ENCODE results near the gene ARIH2. TPM values are rescaled to one million over a fixed set of nuclear protein-coding genes. Genes with fewer than 3 reads are reported as not detected.

Gene ARIH2
- total RNA-seq, 2 experiments from 2014 or later = 105 to 112 TPM

Small RNAs within 50 kb of the gene (microRNA-seq; reads per million reads assigned to microRNA genes)
- gene MIR191 (ENCODE audit: borderline replicate concordance) (8,233 reads per million, percentile 96 among the genes with 10 or more reads in this experiment), gene MIR425 (ENCODE audit: borderline replicate concordance) (4,345 reads per million, percentile 94 among the genes with 10 or more reads in this experiment)

Other genes starting within 250 kb of the ARIH2 start
- gene NCKIPSD, start 232.9 kb upstream of the ARIH2 start, total RNA-seq = 10 to 100 TPM; 61.0 to 67.3 TPM
- gene IP6K2, start 201.6 kb upstream of the ARIH2 start, total RNA-seq = 10 to 100 TPM; 39.4 to 48.3 TPM
- gene PRKAR2A, start 71.0 kb upstream of the ARIH2 start, total RNA-seq = 10 to 100 TPM; 28.7 to 35.2 TPM
- gene SLC25A20, start 20.0 kb upstream of the ARIH2 start, total RNA-seq = 10 to 100 TPM; 15.8 to 18.5 TPM
- 10 to 100 TPM; 25.7 to 30.4 TPM for gene P4HTM, start 71.4 kb downstream of the ARIH2 start, total RNA-seq
- gene WDR6, start 88.5 kb downstream of the ARIH2 start, total RNA-seq = 100 to 1,000 TPM; 109 to 127 TPM
- gene DALRD3, start 99.7 kb downstream of the ARIH2 start, total RNA-seq = 10 to 100 TPM; 25.8 to 26.0 TPM
- gene NDUFAF3, start 103.3 kb downstream of the ARIH2 start, total RNA-seq = 100 to 1,000 TPM in 1 of 2 experiments, 10 to 100 TPM in 1; 90.8 to 108 TPM
- gene IMPDH2, start 110.6 kb downstream of the ARIH2 start, total RNA-seq = 100 to 1,000 TPM; 504 to 515 TPM
- gene QRICH1, start 175.2 kb downstream of the ARIH2 start, total RNA-seq = 100 to 1,000 TPM; 119 to 171 TPM
- 100 to 1,000 TPM; 240 to 342 TPM for gene QARS1, start 185.9 kb downstream of the ARIH2 start, total RNA-seq
- gene USP19, start 202.0 kb downstream of the ARIH2 start, total RNA-seq = 10 to 100 TPM; 45.2 to 45.9 TPM
- under 1 TPM in 1 of 2 experiments, not detected in 1; 0.71 TPM for gene LAMB2, start 214.2 kb downstream of the ARIH2 start, total RNA-seq
- 10 to 100 TPM; 19.5 to 22.2 TPM for gene CCDC71, start 247.5 kb downstream of the ARIH2 start, total RNA-seq

Data from activated CD4-positive, alpha-beta T cell treated with anti-CD3 and anti-CD28 coated beads for 36 hours (primary cell).